GOT3 (cell line): ENCODE measurements around the gene GNG10.
"Not testable (repeated sequence)": the region's sequence is repeated elsewhere in the genome, so short reads cannot be mapped to it uniquely, and the experiment has no call there.

ENCODE experiments used
- DNase-seq: peaks from one replicate; lab custom pipeline; 2025; ENCODE audit warnings: mixed read lengths; lab: John Stamatoyannopoulos, UW

The GNG10 gene

DNA sequence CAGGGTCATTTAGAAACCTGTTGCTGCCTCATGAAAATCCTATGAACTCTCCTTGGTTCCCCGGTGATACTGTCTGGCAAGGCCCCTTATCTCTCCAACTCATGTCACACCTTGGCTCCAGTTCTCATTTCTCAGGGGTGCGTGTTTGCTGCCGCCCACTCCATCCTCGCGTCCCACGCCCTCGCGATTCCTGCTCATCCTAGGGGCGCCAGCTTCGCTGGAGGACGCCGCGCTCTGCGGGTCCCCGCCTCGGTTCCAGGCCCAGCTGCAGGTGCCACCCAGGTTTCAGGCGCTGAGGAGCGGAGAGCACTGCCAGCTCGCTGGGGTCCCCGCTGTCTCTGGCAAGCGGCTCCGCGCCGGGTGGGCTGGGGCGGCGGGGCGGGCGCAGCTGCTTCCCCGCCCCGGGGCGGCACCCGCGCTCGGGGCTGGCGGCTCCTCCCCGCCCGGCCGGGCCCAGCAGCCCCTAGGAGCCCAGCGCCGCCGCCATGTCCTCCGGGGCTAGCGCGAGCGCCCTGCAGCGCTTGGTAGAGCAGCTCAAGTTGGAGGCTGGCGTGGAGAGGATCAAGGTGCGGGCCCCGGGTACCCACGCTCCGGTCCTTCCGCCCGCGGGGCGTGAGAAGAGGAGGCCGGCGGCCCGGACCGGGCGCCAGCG is at the start of gene GNG10:
TSS of gene GNG10 (plus strand) at position 456 of the 652 bp plus-strand sequence. CDS start at position 486, 30 bp downstream.
- DNase-seq, result peak; percentile 15

DNA sequence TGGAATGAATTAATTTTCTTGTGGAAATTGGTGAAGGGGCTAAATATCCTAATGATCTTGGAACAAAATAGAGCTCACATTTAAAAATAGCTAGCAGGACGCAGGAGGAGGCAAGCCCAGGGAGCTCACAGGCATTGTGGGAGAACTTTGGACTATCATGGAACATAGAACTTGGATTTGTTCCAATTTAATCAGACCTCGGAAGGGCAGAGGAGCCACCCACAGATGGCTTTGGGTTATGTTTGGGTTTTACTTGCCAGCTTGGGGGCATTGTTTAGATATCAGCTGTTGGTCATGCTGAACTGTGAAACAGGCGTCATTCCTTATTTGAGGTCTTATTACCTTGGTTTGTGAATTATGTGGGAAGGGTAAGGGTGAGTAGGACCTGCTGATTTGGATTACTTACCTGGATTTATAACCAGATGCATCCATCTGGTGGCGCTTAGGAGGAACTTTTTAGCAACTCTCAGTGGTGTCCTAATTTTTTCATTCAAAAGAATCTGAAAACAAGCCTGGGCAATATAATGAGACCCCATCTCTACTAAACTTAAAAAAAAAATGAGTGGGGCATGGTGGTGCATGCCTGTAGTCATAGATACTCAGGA is 47.9 kb upstream of the GNG10 start:
- no peak for DNase-seq

DNA sequence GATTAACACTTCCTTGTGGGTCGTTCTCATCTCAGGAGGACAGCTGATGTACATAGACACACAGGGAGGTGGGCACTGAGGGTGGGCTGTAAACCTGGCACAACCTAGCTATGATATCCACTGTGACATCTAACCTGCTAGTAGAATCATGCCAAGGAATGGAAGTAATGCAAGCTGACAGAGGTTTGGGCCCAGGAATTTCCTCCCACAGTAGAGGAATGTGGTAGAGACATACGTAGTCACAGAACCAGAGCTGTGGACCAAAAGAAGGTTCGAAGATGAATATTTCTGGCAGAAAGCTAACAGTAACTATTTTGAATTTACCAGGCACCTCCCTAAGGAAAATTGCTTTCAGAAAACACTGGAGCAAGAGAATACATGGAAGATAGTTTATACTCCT is 45.5 kb upstream of the GNG10 start:
- no peak for DNase-seq

DNA sequence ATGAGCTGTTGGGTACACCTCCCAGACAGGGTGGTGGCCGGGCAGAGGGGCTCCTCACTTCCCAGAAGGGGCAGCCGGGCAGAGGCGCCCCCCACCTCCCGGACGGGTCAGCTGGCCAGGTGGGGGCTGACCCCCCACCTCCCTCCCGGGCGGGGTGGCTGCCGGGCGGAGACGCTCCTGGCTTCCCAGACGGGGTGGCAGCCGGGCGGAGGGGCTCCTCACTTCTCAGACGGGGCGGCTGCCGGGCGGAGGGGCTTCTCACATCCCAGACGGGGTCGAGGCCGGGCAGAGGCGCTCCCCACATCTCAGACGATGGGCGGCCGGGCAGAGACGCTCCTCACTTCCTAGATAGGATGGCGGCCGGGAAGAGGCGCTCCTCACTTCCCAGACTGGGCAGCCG is 44.1 kb upstream of the GNG10 start:
- DNase-seq, result not testable (repeated sequence)

DNA sequence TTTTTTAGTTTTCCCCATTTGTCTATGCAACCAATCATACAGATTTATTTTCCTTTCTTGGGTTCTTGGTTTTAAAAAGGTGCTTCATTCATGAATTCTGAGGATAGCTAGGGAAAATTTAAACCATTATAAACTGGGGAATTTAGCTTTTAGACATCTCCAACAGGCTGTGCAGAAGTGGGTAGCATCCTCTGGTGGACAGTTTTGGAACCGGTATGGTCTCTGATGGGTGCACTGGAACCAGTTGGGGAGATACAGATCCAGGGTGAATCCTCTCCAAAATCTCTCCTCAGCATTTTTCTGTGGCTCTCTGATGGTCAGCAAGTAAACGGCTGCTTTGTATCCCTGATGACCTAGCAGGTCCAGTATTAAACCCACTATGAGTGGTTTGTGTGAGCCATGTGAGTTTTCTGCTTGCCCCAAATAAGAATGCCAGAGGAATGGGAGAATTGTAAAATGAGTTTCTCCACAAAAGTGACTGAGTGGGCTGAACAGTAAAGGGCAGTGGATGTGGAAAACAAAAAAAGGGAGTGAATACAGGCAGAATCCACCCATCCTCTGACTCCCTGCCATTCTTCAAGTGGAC is 39.4 kb upstream of the GNG10 start:
- DNase-seq, result no peak

DNA sequence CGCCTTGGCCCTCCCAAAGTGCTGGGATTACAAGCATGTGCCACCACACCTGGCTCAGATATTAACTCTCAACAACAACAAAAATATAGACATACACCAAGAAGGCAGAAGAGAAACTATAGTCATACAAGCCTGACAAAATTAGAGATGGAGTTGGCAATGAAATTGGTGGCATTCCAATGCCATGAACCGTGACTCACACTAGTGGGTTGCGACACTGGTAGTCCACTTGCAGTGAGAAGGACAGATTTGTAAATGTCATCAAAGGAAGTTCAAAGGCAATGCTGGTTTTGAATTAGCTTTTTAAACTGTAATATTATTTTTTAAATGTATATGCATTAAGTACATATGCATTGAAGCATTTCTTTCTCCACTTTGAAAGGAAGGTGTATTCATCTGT is 38.8 kb upstream of the GNG10 start:
- DNase-seq, result no peak

DNA sequence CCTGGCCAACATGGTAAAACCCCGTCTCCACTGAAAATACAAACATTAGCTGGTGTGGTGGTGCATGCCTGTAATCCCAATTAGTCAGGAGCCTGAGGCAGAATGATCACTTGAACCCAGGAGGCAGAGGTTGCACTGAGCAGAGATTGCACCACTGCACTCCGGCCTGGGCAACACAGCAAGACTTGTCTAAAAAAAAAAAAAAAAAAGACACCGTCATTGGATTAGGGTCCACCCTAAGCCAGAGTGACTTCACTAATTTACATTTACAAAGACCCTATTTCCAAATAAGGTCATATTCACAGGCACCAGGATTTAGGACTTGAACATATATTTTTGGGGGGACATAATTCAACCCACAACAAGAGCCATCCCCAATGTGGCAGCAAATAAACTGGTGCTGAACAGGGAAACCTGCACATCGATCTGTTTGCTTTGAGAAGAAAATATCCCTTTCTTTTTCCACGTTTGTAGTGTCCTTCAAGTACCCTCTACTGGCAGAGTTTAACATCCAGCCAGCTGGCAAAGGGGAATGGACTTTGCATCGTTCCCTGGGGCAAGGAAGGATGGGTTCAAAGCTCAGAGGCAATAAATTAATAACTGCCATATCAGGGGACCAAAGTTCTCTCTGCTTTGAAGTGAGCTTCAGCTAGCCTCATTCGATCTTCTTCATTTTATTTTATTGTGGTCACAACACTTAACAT is 34.0 kb upstream of the GNG10 start:
- no peak for DNase-seq

DNA sequence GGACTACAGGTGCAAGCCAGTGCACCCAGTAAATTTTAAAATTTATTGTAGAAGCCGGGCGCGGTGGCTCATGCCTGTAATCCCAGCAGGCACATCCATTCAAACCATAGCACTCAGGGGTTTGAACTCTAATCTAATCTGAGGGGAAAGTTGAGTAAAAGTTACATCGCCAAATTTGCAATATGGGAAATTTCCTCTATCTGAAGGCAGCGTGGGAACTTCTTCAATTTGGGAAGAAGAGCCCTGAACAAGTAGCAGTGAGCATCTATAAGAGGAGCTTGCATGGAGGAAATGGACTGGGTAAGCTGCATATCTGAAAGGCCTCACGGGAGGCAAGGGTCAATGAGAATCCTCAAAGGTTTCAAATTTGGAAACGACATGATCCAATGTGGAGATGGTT is 33.0 kb upstream of the GNG10 start:
- no peak for DNase-seq

DNA sequence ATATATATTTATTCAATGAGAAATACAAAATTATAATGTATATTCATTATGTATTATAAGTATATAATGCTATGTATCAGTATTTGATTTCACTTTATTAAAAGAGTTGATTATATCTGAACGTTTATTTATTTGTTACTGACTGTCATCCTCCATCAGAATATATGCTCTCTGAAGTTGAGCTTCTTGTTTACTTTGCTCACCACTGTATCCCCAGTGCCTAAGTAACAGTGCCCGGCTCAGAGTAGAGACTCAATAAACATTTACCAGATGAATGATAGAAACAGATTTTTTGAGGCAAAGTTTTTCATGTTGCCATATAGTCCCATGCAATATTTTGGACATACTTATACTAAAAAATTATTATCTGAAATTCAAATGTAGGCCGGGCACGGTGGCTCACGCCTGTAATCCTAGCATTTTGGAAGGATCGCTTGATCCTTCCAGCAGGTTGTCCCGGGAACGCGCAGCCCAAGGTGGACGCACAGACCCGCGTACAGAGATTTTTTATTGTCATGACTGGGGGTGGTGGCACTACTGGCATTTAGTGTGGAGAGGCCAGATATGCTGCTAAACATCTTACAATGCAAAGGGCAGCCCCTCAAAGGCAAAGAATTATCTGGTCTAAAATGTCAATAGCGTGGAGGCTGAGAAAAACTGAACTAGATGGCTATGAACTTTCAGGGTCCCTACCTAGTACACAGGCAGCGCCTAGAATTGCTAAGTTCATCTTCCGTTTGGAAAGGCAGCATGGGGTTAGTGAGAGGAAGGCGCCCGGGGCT is 31.0 kb upstream of the GNG10 start:
- no peak for DNase-seq

DNA sequence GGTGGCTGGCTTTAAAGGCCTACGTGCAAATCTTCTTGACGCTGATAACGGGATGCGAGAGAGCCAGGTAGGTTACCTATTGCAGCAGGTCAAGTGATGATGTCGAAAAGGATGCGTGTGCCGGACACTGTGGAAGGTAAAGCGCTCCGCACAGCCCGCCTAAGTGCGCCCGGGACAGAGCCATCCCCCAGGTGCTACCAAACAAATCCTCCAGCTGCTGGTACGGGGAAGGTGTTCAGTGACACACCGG is 30.5 kb upstream of the GNG10 start:
- no peak for DNase-seq

DNA sequence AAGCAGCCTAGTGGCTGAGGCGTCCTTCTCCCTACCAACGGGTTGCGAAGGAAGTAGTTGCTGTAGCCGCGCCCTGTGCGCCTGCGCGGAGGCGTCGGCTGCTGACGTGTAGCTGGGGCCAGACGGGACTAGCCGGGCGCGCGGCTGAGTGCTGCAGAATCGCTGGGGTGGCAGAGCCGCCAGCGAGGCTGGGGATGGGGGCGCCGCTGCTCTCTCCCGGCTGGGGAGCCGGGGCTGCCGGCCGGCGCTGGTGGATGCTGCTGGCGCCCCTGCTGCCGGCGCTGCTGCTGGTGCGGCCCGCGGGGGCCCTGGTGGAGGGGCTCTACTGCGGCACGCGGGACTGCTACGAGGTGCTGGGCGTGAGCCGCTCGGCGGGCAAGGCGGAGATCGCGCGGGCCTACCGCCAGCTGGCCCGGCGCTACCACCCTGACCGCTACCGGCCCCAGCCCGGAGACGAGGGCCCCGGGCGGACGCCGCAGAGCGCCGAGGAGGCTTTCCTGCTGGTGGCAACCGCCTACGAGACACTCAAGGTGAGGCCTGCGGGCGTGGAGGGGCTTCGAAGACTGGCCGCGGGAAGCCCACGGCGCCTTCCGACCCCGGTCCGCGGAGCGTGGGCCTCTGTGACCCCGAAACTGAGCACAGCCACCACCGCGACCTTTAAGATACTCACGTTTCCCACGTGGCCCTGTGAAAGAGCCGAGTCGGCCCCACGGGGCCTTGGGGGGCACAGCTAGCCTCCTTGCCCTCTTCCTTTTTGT is 30.0 kb upstream of the GNG10 start, which contains the start of gene DNAJC25:
TSS of gene DNAJC25 (plus strand) at position 121 of the 758 bp plus-strand sequence. CDS start at position 195, 74 bp downstream.
- DNase-seq, result peak; percentile 52

DNA sequence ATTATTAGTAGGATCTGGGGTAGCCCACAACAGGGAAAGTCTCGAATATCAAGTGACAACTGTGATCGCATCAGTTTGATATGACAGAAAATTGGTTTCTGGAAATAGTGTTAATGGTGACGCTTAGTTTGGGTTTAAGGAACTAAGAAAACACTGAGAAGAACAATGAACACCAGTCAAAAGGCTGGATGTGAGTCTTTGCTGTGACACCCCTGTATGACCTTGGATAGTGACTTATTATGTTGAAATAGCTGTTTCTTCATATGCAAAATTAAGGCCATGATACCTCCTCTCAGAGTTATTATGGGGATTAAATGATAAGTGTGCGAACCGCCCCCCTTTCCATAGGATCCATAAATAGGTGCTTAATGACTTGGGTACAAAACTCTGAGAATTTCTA is 29.3 kb upstream of the GNG10 start:
- no peak for DNase-seq

DNA sequence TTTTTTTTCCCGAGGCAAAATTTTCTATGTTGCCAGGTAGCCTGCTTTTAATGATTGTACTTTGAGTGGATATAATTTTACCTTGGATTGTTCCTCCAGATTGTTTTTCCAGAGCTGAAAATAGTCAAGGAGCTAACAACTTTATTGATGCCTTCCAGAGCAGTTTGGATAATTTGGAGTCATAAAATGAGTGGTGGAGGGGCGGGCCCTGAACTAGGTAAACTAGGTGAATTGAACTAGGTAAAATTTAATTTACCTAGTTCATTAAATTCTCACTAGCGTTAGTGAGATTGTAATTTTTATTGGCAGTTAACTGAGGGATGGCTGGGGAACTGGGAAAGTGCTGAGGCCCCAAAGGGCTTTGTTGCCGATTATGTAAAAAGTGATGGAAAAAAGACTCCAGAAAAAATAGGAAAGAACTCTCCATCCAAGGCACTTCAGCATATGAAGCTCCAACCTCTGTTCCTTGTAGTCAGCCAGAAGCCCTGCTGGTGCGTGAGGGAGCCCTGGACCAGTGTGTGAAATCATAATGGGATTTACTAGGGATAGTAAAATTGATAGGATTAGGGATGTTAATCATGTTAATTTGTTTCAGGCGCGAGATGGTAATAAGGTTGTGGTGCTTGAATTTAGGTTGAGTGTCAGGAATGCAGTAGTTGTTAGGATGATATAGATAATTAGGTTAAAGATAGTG is 28.6 kb upstream of the GNG10 start:
- DNase-seq, result no peak

DNA sequence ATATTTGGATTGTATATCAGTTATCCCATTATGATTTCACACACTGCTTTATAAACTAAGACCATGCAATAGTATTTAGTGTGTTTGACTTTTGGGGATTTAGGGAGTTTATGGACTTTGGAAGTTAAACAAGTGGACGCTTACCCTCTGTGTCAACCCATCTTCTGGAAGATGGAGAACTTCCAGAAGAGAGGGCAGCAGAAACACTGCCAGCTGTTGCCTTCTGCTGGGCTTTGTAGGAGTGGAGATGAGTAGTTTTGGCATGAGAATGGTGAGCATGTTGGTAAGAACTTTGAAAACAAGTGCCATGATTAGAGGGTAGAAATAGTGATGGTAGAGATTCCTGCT is 28.0 kb upstream of the GNG10 start:
- no peak for DNase-seq

DNA sequence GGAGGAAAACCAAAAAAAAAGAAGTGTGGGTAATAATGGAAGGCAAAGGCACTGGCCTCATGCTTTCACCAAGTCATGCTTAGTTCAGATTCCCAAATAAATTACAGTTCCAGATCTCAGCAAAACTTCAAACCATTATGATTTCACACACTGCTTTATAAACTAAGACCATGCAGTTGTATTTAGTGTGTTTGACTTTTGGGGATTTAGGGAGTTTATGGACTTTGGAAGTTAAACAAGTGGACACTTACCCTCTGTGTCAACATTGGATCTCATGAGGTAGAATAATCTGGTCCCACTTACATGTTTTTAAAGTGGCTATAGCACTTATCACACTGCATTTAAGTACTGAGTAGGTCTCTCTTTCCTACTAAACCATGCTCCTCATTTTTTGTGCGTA is 26.5 kb upstream of the GNG10 start:
- DNase-seq, result no peak

DNA sequence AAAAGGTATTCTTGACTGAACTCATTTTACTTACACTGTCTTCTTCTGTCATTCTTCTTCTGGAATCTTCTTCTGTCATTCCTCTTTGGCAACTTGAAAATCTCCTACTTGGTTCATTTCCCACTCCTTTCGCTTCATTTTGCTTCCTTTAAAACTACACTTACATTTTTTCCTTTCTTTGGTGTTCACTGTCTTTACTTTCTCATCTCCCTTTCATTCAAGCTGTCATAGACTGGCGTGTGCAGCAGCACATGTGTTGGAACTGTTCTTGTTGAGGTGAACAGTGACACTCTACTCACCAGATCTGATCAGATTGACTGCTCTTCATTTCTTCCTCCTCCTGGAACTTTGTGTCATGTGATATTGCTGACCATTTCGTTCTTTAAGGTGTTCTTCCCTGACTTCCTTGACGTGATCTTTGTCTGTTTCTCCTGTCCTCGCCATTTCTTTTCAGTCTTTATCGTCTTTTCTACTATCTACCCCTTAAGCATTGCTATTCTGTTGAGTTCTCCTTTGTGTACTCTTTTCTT is 23.9 kb upstream of the GNG10 start:
- no peak for DNase-seq

DNA sequence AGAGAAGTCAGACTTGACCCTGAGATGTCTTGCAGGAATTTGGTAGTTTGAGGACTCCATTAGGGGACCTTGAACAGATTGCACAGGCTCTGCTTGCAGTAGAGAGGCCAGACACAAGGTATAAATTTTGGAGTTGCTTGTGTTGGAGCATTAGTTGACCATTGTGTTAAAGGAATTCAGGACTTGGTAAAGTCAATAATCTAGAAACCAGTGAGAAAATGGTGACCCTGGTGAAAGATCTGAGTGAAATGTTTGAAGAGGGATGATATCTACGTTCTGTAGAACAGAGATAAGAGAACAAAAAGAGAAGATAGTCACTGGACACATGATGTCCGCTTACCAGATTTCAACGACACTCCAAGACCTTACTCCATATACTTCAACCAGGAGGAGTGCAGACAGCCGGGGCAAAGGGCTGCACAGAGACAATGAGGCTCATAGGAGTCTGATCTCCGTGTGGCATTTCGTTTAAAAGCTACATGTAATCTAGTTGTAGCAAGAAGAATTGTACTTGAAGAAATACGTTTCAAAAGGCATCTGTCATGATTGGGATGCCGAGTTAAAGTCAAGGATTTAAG is 17.1 kb upstream of the GNG10 start:
- DNase-seq, result no peak

DNA sequence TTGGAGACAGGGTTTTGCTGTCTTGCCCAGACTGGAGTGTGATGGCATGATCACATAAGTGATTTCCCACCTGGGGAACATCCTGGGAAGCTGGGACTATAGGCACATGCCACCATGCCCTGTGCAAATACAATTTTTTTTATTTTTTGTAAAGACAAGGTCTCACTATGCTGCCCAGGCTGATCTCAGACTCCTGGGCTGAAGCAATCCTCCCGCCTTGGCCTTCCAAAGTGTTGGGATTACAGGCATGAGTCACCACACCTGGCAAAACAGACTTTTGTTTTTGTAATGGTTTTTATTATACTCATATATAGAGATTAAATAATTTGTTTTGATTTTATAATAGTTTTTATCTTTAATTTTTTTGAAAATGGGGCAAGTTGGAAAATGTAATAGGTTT is 15.6 kb upstream of the GNG10 start:
- no peak for DNase-seq

DNA sequence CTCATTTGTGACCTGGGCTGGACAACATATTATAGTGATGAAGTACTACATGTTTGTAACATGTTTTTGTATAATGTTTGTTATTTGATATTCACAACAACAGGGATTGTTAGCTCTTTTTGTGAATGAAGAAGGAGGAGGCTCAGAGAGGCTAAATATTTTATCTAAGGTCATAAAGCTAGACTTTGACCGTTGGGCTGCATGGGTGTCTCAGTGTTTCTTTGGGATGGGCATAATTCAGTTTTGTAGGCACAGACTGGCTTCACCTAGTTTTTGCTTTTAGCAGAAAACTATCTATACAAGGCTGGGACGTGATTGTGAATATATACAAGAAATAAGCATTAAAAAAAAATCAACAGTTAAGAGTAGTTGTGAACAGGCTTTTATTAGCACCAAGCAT is 15.0 kb upstream of the GNG10 start:
- DNase-seq, result no peak

DNA sequence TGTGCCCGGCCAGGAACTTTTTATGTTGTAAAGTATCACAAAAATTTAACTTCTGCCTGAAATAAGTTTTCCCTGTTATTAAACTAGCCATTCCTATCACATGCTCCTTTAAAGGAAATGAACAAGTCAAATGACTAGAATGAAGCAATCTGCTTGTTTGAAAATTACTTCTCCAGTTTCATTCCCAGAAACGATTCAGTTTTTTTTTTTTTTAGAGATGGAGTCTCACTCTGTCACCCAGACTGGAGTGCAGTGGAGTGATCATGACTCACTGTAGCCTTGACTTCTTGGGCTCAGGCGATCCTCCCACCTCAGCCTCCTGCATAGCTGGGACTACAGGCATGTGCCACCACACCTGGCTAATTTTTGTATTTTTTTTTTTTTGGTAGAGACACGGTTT is 13.3 kb upstream of the GNG10 start:
- DNase-seq, result no peak

DNA sequence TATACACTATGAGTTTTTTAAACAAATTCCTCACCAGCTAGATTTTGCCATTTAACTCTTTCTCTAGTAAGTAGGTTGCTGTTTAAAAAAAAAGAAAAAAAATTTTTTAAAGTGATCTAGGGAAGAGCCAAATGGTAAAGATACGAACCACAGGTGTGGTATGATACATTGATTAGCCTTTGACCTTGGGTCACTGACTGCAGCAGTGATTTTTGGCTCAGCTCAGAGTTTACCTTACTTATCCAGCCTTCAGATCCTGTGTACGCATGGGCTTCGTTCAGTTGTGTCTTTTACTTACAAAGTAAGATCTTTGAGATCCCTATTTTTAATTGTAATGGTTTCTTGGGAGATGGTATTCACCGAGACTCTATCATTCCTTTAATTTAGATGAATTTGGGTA is 12.4 kb upstream of the GNG10 start:
- DNase-seq, result no peak
